ENCODE results near the gene DUXA. TPM values are rescaled to one million over a fixed set of nuclear protein-coding genes. Genes with fewer than 3 reads are reported as not detected.

Gene DUXA
- total RNA-seq, 1 donor from 2014 or later, result not detected

DNA sequence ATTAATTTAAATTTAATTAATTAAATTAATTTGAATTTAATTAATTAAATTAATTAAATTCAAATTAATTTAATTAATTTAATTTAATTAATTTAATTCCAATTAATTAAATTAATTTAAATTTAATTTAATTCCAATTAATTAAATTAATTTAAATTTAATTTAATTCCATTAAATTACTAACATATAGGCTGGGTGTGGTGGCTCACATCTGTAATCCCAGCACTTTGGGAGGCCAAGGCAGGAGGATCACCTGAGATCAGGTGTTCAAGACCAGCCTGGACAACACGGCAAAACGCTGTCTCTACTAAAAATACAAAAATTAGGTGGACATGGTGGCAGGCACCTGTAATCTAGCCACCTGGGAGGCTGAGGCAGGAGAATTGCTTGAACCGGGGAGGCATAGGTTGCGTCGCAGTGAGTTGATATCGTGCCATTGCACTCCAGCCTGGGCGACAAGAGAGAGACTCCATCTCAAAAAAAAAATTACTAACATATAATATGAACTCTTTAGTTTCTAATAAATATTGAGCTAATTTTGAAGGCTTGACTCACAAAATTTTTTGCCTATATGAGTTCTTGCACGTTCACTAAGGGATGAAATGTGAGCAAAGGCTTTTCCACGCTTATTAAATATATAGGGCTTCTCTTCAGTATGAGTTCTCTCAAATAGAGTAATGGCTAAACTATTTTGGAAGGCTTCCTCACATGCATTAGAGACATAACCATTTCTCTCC, 56.5 kb downstream of the DUXA start:
- intact Hi-C loops (cut with DNase I), result no loop called here
- ATAC-seq (ENCODE audit: poor library complexity), result no peak
- DNase-seq, result no peak

DNA sequence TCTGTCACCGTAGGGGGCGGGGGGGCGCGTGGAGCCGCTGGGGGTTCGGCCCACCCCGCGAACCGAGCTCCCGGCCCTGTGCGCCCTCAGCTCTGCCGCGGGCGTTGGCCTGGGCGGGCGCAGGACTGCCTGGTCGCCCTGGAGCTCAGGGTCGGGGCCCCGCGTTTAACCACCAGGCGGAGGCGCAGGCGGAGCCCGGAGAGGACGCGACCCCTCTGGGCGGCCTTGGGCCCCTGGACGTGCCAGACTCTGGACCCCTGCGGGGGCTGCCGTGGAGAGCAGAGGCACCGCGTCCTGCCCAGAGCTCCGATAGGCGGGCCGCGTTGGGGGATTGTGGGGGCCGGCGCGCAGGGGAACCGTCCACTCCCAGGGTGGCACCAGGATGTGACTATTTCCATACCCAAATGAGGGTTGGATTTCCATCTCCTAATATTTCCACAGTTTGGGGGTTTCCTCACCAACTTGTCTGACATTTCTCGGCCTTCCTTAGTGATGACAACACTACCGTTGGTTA, 60.5 kb downstream of the DUXA start:
- DNase-seq, result no peak
- no peak for ATAC-seq (ENCODE audit: poor library complexity)
- intact Hi-C loops (cut with DNase I), result loop anchor here (10.0 kb wide), 2 partner anchors 362 to 1048 kb away; partner anchors contain the start of gene ZNF329

- DNase-seq (no peak), ATAC-seq (ENCODE audit: poor library complexity) (no peak)
- intact Hi-C loops (cut with DNase I), result loop anchor here (10.0 kb wide), 2 partner anchors 361 to 1049 kb away; partner anchors contain the start of gene ZNF329
Measured at GRCh38 chr19:57105976-57106721, 61.1 kb downstream of the DUXA start.

Other genes starting within 250 kb of the DUXA start
- not detected for gene USP29, start 47.5 kb downstream of the DUXA start, total RNA-seq
- not detected for gene ZIM3, start 22.3 kb downstream of the DUXA start, total RNA-seq
- 18.1 TPM for gene ZNF264, start 24.0 kb upstream of the DUXA start, total RNA-seq
- gene AURKC, start 63.5 kb upstream of the DUXA start, total RNA-seq, result 0.91 TPM
- 8.4 TPM for gene ZNF805, start 73.1 kb upstream of the DUXA start, total RNA-seq
- 23.0 TPM for gene ZNF460, start 113.0 kb upstream of the DUXA start, total RNA-seq
- 5.6 TPM for gene ZNF543, start 153.0 kb upstream of the DUXA start, total RNA-seq
- 7.5 TPM for gene ZNF304, start 183.8 kb upstream of the DUXA start, total RNA-seq
- 9.1 TPM for gene TRAPPC2B, start 196.1 kb upstream of the DUXA start, total RNA-seq
- 3.3 TPM for gene ZNF547, start 196.1 kb upstream of the DUXA start, total RNA-seq
- gene ZNF548, start 222.4 kb upstream of the DUXA start, total RNA-seq, result 13.5 TPM
- 10.1 TPM for gene ZNF17, start 243.7 kb upstream of the DUXA start, total RNA-seq

All from Right ventricle myocardium superior (tissue), 1 donor.